HG02840 (cell line): Measurements from ENCODE around the gene SPRED1.

ENCODE experiments used
- ATAC-seq: cut with Tn5 transposase; IDR thresholded peaks from one replicate; pipeline ENCODE4 v1.9.1; 2021; ENCODE audit warnings: mild to moderate bottlenecking, moderate library complexity, moderate number of reproducible peaks; ENCODE audit not compliant: unreplicated experiment, low FRiP score

Gene SPRED1

DNA sequence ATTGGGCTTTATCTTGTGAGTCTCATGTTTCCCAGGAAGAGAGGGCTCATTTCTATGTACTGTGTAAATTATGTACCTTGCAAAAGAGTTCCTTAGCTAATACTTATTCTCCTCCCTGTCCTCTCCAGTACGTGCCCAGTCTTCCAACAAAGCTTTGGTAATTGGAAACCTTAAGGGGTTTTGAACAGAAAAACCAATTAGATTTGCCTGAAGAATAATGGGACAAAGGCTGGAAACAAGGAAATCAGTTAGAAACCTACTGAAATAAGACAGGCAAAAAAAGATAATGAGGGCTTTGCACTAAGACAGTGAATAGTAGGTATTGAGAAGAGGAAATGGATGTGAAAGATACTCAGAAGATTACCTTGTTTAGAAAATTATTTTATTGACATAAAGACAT, 82.5 kb downstream of the SPRED1 start:
- ATAC-seq = no peak

DNA sequence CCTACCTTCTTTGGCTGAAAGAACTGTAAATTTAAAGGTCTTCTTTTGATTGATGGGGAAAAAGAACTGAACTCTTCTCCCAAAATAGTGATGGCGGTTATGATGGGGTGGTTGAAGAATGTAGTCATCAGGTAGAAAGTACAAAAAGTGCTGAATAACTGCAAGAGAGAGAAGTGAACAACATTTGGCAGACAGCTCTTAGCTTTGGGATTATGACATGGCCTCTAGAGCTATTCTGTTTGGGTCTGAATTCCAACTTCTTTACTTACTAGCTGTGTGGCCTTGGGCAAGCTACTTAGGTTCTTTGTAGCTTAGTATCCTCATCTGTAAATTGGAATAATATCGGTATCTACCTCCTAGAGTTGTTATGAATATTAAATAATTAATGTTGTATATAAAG, 91.7 kb downstream of the SPRED1 start:
- no peak for ATAC-seq

DNA sequence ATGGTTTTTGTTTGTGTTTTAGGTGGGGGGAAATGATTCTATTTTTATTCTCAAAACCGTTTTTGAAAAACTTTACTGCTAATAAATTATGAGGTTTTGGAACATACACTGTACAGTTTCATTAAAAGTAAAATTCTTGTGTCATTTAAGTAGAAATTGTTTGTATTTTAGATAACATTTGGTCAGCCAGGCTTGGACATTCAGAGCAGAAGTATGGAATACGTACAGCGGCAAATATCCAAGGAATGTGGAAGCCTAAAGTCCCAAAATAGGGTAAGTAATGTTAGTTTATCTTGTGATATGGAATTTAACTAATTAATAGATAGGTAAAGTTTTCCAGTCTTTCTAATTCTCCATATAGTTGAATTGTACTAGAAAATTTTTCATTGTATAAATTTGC, 96.6 kb downstream of the SPRED1 start:
- ATAC-seq = no peak

DNA sequence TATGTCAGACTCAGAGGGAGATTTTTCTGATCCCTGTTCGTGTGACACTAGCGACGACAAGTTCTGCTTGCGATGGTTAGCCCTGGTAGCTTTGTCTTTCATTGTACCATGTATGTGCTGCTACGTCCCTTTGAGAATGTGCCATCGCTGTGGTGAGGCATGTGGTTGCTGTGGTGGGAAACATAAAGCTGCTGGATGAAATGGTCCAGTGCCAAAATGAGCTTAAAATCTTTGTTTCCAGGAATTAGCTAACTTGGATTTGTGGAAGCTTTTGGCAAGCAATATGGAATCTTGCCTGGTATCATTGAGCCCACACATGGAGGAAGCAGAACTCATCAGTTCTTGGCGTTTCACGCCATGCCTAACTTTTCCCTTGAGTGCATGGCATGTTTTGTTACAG, 98.8 kb downstream of the SPRED1 start:
- ATAC-seq = no peak

DNA sequence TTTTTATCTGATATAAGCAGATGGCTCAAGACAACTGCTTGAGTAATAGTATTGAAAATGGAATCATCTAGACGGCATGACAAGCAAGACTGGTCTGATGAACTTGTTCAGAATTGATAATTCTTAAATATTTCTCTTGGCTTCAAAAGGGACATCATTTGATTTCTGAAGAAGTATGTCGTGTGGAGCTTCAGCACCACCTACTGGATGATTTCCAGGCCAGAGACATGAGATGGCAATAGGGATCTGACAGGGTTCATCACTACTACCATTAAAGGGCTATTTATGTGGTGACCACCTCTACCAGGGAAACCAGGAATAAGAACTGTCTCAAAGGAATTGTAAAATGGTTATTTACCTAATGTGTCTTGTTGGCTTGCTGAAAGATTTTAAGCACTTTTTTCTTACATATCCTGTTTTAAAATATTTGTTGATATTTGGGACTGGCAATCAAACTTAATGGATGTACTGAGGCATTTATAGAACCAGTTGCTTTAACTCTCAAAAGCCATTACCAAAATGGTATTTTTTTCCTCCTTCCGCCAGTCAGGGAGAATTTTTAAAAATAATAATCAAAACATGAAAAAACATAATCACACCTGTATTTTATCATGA, 101.8 kb downstream of the SPRED1 start:
- ATAC-seq = no peak

DNA sequence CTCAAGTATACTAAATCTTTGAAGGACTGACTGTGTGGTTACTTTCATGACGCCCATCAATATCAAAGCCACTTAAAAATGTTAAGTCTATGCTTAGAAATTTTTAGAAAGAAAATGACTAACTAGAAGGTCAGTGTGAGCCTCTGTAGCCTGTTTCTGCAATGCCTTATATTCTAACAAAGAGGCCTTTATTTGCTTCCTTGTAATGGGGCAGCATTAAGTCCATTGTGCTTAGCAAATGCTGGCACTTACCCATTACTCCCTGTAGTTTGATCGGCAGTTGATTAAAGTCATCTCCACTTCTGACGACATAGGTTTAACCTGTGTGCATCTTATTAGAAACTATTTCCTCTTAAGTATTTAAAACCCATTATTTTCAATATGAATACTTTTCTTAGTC, 109.7 kb downstream of the SPRED1 start:
- no peak for ATAC-seq

DNA sequence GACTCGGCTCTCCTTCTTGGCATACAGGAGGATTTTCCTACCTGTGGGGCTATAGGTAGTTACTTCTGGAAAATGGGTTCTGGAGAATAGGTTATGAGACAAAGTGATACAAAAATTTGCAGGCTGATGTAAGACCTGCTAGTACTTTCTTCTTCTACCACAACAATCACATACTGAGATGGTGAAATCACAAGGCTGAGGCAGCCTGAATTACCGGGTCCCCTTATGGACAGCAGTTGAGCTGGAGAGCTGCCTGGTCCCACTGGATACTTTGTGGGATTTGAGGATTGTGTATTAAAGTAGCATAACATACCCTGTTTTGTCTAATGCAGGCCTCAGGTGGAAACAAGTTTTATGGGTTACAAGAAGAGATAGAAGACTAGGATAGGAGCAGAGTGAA, 114.8 kb downstream of the SPRED1 start:
- no peak for ATAC-seq

DNA sequence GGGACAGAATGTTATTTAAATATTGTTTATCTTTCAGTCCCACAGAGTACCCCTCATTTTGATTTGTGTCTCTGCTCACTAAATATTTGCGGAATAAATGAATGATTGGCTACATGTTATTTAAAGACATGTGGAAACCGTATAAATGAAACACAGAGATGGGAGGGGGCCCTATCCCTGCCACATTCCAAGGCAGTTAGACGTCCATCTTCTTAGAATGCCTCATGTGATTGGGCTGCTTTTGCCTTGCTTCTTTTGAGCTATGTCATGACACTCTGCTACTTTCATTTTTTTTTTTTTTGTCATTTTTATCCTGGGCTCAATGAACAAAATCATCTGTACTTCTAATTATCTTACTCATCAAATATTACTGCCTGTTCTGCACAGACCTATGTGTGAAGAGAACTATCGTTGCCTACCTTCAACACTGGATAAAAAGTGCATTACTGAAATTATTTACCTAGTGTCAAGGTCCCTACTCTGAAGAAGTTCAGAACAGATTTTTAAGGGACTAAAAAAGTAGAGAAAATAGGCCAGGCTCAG, 117.4 kb downstream of the SPRED1 start:
- ATAC-seq = no peak

DNA sequence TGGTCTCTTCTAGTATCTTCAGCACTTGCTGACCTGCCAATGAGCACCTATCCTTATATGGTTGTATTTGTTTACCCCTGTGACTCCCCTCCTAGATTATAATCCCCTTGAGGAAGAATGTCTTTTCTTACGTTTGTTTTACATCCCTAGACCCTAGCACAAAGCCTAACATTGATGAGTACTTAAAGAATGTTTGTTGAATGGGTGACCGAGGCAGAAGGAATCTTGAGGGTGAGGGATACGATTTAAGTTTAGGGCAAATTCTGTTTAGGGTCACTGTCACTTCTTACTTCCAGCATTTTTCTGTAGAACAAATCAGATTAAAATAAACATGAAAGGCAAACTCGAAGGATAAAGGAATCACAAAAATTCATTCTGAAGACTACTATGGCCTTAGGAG, 120.4 kb downstream of the SPRED1 start:
- no peak for ATAC-seq

DNA sequence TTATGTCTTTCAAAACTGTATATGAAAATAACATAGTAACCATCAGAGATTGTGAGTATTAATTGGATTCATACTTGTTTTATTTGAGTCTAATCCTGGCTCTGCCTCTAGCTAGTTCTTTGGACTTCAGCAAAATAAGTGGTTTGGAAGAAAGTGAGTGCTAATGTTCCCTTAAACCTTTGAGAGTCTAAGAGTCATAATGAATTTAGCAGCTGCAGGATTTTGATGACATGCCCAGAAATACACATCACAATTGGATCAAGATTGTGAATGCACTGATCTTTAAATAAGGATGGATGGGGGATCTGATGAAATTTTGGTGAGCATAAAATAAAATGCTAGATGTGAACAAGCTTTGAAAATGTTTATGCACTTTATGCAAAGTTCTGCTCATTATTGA, 121.4 kb downstream of the SPRED1 start:
- no peak for ATAC-seq

DNA sequence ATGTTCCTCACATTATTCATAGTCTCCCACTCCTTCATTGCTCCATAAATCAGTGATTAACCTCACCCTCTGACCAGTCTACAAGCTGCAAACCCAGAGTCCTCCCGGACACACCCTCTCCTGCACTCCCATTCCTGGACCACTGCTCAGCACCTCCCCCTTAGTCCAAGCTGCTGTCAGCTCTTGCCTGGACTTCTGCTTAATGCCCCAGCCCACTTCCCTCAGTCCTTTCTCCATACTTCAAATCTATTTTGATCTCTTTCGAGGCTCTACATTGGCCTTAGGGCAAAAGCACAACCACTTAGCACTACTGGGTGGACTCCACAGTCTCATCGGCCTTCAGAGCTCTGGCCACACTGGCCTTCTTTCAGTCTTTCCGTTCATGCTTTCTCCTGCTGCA, 121.9 kb downstream of the SPRED1 start:
- ATAC-seq = no peak

DNA sequence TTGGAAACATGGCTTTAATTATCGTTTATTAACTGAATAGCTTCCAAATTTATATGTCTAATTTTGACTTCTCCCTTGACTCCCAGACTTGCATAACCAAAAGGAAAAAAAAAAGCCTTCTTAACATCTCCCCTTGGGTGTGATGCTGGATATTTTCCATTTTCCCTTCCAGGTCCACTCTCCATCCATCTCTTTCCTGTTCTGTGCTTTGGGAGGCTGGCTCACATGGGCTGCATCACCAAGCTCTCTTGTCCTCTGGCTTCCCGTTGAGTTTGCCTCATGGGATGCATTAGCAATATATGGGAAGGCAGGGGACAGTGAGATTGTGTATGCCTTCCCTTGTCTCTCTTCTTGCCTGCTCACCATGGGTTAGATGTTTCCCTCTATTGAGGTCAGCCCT, 123.4 kb downstream of the SPRED1 start:
- ATAC-seq = no peak

DNA sequence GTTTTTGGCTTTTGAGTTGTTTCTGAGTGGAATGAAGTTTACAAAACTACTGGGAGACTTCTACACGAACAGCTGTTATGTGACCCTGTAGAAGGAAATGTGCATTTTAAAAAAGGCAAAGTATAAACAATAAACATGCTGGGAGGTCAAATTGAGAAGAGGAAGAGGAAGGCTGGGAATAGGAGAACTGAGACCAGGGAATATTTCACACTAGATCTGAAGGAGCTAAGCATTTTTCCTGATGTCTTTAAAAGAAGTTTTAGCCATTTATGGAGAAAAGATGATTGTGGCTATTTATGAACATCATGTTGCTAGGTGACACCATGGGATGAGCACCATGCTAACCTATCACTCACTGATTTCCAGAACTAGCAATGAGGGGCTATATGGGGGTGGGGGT, 125.0 kb downstream of the SPRED1 start:
- no peak for ATAC-seq

DNA sequence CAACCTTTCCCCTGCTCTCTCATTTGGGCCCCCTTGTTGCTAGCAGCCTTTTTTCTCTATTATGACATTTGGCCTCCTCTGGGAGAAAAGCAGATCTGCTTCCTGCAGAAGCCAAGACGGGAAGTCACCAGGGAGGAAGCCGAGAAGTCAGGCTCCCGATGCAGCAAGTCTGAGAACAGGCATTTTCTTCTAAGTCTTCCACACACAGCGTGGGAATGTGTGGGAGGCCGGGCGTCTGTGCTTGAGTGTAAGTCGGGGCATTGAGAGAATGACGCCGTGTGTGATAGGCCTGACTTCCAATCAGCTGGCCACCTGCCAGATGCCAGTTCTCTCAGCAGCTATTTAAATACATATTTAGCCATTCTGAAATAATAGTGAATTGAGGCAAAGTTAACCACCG, 125.5 kb downstream of the SPRED1 start:
- ATAC-seq = no peak

DNA sequence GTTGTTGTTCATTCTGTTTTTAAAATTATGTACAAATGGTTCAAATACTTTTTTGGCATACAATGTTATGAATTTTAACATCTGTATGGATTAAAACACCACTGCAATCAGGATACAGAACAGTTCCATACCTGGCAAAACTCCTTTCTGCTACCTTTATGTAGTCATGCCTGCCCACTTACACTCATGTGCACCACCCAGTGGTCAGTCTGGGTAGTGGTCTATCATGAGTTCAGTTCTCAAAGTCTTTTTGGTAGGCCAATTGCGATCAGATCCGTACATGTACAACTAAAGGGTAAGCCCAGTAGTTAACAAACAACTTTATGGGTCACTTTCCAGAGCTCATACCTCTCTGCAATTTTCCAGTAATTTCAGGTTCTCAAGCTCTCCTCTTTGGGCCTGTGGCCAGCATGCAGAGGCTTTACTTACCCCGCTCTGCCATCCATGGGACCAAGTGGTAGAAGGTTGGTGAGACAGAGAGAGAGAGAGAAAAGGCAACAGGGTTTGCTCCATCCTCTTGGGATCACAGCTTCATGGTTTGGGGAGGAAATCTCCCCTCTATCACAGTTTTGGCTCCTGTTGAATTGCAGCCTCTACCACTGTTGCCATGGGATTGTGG, 137.4 kb downstream of the SPRED1 start:
- ATAC-seq = peak; percentile 61

DNA sequence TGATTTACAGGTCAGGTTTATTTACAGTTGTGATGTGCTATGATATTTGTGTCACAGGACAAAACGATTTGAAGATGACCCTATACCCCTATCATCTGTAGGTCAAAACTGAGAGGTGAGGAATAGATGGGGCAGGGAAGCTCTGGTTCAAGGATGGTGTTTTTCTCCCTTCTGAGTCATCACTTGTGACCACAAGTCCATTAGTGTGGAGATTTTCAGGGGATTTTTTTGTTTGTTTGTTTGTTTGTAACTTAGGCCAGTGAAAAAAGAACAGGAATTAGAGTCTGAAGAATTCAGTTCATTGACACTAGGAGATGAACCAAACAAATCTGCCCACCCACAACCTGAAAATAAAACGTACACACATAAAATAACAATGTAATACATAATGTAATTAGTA, 138.6 kb downstream of the SPRED1 start:
- ATAC-seq = no peak

DNA sequence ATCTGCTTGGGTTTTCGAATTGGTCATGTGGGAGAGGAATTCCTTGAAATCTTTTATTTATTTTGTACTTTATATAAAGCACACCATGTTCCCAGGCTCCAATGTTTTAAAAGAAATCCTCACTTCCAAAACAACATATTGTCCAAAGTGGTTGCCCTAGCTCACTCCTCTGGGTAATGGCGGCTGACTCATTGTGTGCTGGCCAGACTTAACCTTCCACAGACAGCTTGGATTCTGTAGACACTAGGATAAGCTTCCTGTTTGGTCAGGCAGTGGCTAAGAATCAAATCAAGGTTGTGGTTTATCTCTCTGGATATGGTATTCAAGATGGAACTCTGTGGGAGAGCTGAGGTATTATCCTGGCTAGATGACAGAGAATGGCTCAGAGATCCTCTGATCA, 145.5 kb downstream of the SPRED1 start:
- ATAC-seq = no peak

DNA sequence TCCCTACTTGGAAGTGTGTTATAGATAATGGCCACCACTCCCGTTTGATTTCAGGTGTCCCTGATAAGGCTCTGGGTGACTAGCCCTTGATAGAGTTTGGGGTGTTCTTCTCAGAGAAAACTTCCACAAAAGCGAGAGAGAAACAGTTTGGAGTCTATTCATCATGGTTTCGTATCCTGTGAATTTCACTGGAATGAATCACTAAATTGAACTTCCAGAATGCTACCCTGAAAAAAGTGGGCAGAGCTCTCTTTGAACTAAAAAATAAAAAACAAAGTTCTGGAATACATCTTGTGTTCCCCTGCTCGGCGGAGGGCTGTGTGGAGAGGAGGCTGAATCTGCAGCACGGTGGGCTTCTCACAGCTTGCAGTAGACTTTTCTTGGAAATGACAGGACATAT, 148.5 kb downstream of the SPRED1 start:
- ATAC-seq = no peak

DNA sequence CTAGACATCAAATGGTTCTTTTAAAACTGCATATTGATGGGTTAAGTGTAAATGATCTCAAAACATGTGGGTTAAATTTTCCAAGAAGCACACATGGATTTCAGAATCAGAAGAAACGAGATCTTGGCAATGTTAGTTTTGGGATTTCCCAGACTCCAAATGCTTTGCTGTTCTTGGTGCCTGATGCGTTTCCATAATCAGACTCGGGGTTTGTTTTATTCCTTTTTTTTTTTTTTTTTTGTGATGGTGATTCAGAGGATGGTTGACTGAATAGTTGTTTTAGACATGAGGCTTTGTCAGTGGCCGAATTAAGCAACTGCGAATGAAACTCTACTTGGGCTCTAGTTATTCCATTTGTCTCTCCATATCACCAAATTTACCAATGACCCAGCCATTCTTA, 149.1 kb downstream of the SPRED1 start:
- no peak for ATAC-seq

DNA sequence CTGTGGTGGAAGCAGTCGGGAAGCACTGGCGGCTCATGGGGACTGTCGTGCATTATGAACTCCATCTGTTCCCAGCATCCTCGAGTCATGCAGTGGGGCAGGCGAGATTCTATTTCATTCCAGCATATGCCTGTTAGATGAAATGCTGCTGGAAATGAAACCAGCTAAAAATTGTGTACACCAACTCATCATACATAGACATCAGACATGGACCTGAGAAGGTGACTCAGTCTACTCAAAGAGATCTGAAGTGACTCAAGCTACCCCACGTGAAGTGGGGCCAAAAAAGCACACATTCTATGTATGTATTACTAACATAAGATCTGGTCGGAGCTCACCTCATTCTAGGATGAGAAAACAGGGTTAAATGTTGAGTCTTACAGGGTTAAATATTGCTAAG, 153.8 kb downstream of the SPRED1 start:
- ATAC-seq = no peak
